Breast epithelium (tissue), 3 donors: ENCODE results near the gene OSBPL9.

Experiments
- CTCF ChIP-seq, 3 donors: fragments of 450-650 bp; IDR thresholded peaks; one replicate each; pipeline ENCODE4 v1.5.1; 2016 to 2017; ENCODE audit warnings: antibody characterized with exemption in 3 of 3, mild to moderate bottlenecking in 3 of 3, moderate library complexity in 3 of 3
- POLR2A ChIP-seq: fragments of 450-650 bp; IDR thresholded peaks from one replicate; pipeline ENCODE4 v1.6.1; 2016; ENCODE audit warnings: antibody characterized with exemption, mild to moderate bottlenecking, moderate library complexity

DNA sequence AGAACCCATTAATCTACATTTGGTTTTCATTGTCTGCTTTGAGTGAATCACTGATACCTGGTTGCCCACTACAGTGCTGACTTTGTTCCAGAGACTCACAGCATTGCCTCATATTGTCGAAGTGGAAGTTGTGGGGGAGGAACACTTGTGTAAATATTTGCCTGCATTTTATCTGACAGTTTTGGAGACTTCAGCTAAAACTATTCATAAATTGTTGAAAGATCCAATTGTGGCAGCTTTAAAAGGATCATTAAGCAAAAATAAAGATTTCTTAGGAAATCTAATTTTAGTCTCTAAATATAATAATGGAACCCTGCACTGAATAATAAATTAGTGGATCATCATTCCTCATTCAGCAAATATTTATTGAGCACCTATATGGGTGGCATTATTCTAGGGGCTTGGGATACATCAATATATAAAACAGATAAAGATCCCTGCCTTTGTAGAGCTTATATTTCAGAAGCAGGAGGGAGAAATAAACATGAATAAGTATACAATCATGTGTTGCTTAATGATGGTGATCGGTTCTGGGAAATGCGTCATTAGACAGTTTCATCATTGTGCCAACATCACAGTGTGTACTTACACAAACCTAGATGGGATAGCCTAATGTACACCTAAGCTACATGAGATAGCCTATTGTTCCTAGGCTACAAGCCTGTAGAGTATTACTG is 73.5 kb downstream of the OSBPL9 start:
- TF ChIP-seq POLR2A (no peak), CTCF (IDR thresholded peaks at IDR 0.05) (no peak)
